GM21528 (cell line): ENCODE results near the gene LRRN4.
"Not testable (repeated sequence)": the region's sequence is repeated elsewhere in the genome, so short reads cannot be mapped to it uniquely, and the experiment has no call there.

Source experiments
- ATAC-seq: cut with Tn5 transposase; IDR thresholded peaks from one replicate; pipeline ENCODE4 v1.9.1; 2021; ENCODE audit warnings: mild to moderate bottlenecking, moderate library complexity; ENCODE audit not compliant: unreplicated experiment, low FRiP score

LRRN4 gene

GRCh38 chr20:6061544-6061943, 7.7 kb upstream of the LRRN4 start:
- ATAC-seq, result no peak

GRCh38 chr20:6060213-6060612, 6.4 kb upstream of the LRRN4 start:
- no peak for ATAC-seq

GRCh38 chr20:6058684-6059295, 4.9 kb upstream of the LRRN4 start:
- ATAC-seq, result no peak

GRCh38 chr20:6057691-6058090, 3.8 kb upstream of the LRRN4 start:
- ATAC-seq, result no peak

- no peak for ATAC-seq
Observed at GRCh38 chr20:6057139-6057538, 3.3 kb upstream of the LRRN4 start.

- ATAC-seq, result no peak
Observed at GRCh38 chr20:6055981-6056569, 2.2 kb upstream of the LRRN4 start.

GRCh38 chr20:6055161-6055783, 1.4 kb upstream of the LRRN4 start:
- ATAC-seq, result no peak

GRCh38 chr20:6054689-6055051, 810 bp upstream of the LRRN4 start:
- not testable (repeated sequence) for ATAC-seq

- no peak for ATAC-seq
Observed at GRCh38 chr20:6053064-6053775, 640 bp downstream of the LRRN4 start.

GRCh38 chr20:6051505-6051904, 2.4 kb downstream of the LRRN4 start:
- no peak for ATAC-seq

GRCh38 chr20:6048391-6048790, 5.5 kb downstream of the LRRN4 start:
- no peak for ATAC-seq

GRCh38 chr20:6046432-6046831, 7.4 kb downstream of the LRRN4 start:
- no peak for ATAC-seq

GRCh38 chr20:6045566-6045965, 8.3 kb downstream of the LRRN4 start:
- ATAC-seq, result no peak

GRCh38 chr20:6044115-6044514, 9.7 kb downstream of the LRRN4 start:
- no peak for ATAC-seq

GRCh38 chr20:6041808-6042265, 12.0 kb downstream of the LRRN4 start:
- ATAC-seq, result no peak

- ATAC-seq, result no peak
Observed at GRCh38 chr20:6040958-6041807, 12.7 kb downstream of the LRRN4 start.

- ATAC-seq, result no peak
Observed at GRCh38 chr20:6040540-6040939, 13.3 kb downstream of the LRRN4 start.

- ATAC-seq, result no peak
Observed at GRCh38 chr20:6039766-6040165, 14.1 kb downstream of the LRRN4 start.

GRCh38 chr20:6038256-6038655, 15.6 kb downstream of the LRRN4 start:
- ATAC-seq, result no peak

- ATAC-seq, result no peak
Observed at GRCh38 chr20:6037082-6037481, 16.8 kb downstream of the LRRN4 start.

GRCh38 chr20:6036213-6036612, 17.6 kb downstream of the LRRN4 start:
- ATAC-seq, result no peak
